DND-41 (cell line): Measurements from ENCODE around the gene ANXA3.

Source experiments
- CTCF ChIP-seq: IDR thresholded peaks from 2 replicates; pipeline ENCODE4 v1.5.1; 2012; ENCODE audit warnings: borderline replicate concordance, low read length, moderate library complexity, mild to moderate bottlenecking; ENCODE audit not compliant: poor library complexity, severe bottlenecking; ENCODE audit errors: extremely low read depth
- EZH2 ChIP-seq: IDR thresholded peaks from 3 replicates; pipeline ENCODE4 v1.6.1; 2012; ENCODE audit warnings: borderline replicate concordance, low read depth, mild to moderate bottlenecking, moderate library complexity, low read length, inconsistent platforms; ENCODE audit not compliant: severe bottlenecking

- no peak for TF ChIP-seq CTCF
- no peak for TF ChIP-seq EZH2
Observed at GRCh38 chr4:78551420-78552351, at the start of gene ANXA3.
